H1 (cell line): ENCODE measurements around the gene GNB3. TPM values are rescaled to one million over a fixed set of nuclear protein-coding genes. Genes with fewer than 3 reads are reported as not detected.

Experiments used
- CTCF ChIA-PET: fragments of 300-600 bp; sonication (Branson Sonifier 250); formaldehyde crosslinking; loops from one replicate; lab custom pipeline; 2021; ENCODE audit not compliant: partially characterized antibody; lab: Charles Lee
- POLR2A ChIA-PET: fragments of 300-600 bp; sonication (Branson Sonifier 250); formaldehyde crosslinking; loops from one replicate; lab custom pipeline; 2021; ENCODE audit warnings: inconsistent platforms; ENCODE audit not compliant: partially characterized antibody; lab: Charles Lee
- DNase-seq, 2 experiments: peaks; one replicate each; pipeline versions ENCODE4 v3.0.0 to v3.0.0-alpha.2; 2010 to 2022; ENCODE audit warnings: low spot score in 2 of 2, low read depth in 1 of 2, mixed read lengths in 1 of 2
- FAIRE-seq: peaks from 2 replicates; lab custom pipeline; 2011; peaks lifted over from hg19 to GRCh38; lab: Jason Lieb, UNC
- H2AFZ ChIP-seq: 2 replicates; pipeline ENCODE4 v1.8.1; 2012; ENCODE audit warnings: low read length, inconsistent platforms
- H2AK5ac ChIP-seq: 2 replicates; pipeline ENCODE4 v1.6.1; 2013; ENCODE audit warnings: low read depth, low read length
- H2BK120ac ChIP-seq: replicated peaks from 2 replicates; pipeline ENCODE3; 2013; ENCODE audit warnings: low read depth, low read length, inconsistent platforms
- H2BK12ac ChIP-seq: 2 replicates; pipeline ENCODE4 v1.6.1; 2013; ENCODE audit warnings: low read depth, low read length
- H2BK15ac ChIP-seq: 2 replicates; pipeline ENCODE4 v1.6.1; 2013; ENCODE audit warnings: low read length
- H2BK20ac ChIP-seq: 2 replicates; pipeline ENCODE4 v1.6.1; 2013; ENCODE audit warnings: low read length
- H2BK5ac ChIP-seq: 2 replicates; pipeline ENCODE4 v1.6.1; 2013; ENCODE audit warnings: low read depth, low read length
- H3K14ac ChIP-seq: 2 replicates; pipeline ENCODE4 v1.6.1; 2013; ENCODE audit warnings: inconsistent platforms; ENCODE audit not compliant: insufficient read length
- H3K18ac ChIP-seq: 2 replicates; pipeline ENCODE4 v1.6.1; 2013; ENCODE audit warnings: low read length; ENCODE audit errors: extremely low read depth
- H3K23ac ChIP-seq: 2 replicates; pipeline ENCODE4 v1.6.1; 2013; ENCODE audit warnings: inconsistent platforms; ENCODE audit not compliant: insufficient read length
- H3K23me2 ChIP-seq: 2 replicates; pipeline ENCODE4 v1.6.1; 2013; ENCODE audit warnings: low read depth, low read length
- H3K27ac ChIP-seq: 2 replicates; pipeline ENCODE4 v1.6.1; 2011; ENCODE audit warnings: low read depth, low read length, inconsistent platforms
- H3K27me3 ChIP-seq, 4 experiments: replicated peaks in 1 of 4; 1 replicate in 1 of 4; 2 replicates in 3 of 4; pipeline versions ENCODE4 v1.6.1 to v1.8.1; 2011 to 2013; ENCODE audit warnings: low read length in 3 of 4, mild to moderate bottlenecking in 3 of 4, inconsistent platforms in 2 of 4, mixed read lengths in 2 of 4, moderate library complexity in 1 of 4; ENCODE audit not compliant: control insufficient read depth in 3 of 4, insufficient read depth in 3 of 4; ENCODE audit errors: extremely low read depth in 1 of 4
- H3K36me3 ChIP-seq, 4 experiments: 2 replicates each; pipeline versions ENCODE4 v1.6.1 to v1.8.1; 2011 to 2013; ENCODE audit warnings: mild to moderate bottlenecking in 4 of 4, low read length in 3 of 4, moderate library complexity in 2 of 4, control low read depth in 1 of 4, inconsistent platforms in 1 of 4; ENCODE audit not compliant: insufficient read depth in 4 of 4, control insufficient read depth in 2 of 4
- H3K4ac ChIP-seq: replicated peaks from 2 replicates; pipeline ENCODE3; 2013; ENCODE audit warnings: low read length, low read depth, mixed read lengths, inconsistent platforms; ENCODE audit not compliant: insufficient read length
- H3K4me1 ChIP-seq, 4 experiments: replicated peaks in 1 of 4; 1 replicate in 1 of 4; 2 replicates in 3 of 4; pipeline versions ENCODE4 v1.6.1 to v1.8.1; 2011 to 2013; ENCODE audit warnings: low read length in 3 of 4, inconsistent platforms in 2 of 4, mixed read lengths in 1 of 4; ENCODE audit not compliant: insufficient read depth in 4 of 4, control insufficient read depth in 3 of 4
- H3K4me2 ChIP-seq, 2 experiments: 2 replicates each; pipeline versions ENCODE4 v1.6.1 to v1.8.1; 2011 to 2013; ENCODE audit warnings: low read depth in 2 of 2, low read length in 2 of 2, control low read depth in 1 of 2, inconsistent platforms in 1 of 2, mild to moderate bottlenecking in 1 of 2; ENCODE audit not compliant: insufficient read depth in 1 of 2
- H3K4me3 ChIP-seq, 4 experiments: fragments of 200-600, 300-600 bp in 1 of 4; sonication (generic), shearing (Covaris generic), sonication (Bioruptor Twin) in 1 of 4; 2 replicates each; pipeline versions ENCODE4 v1.5.1 to v1.8.1; 2011 to 2016; ENCODE audit warnings: low read length in 4 of 4, low read depth in 3 of 4, control low read depth in 2 of 4, inconsistent platforms in 2 of 4, mild to moderate bottlenecking in 2 of 4, mixed read lengths in 1 of 4, moderate library complexity in 1 of 4; ENCODE audit not compliant: insufficient read depth in 2 of 4; ENCODE audit errors: extremely low read depth in 1 of 4
- H3K56ac ChIP-seq: replicated peaks from 2 replicates; pipeline ENCODE3; 2013; ENCODE audit warnings: low read depth, mild to moderate bottlenecking, mixed read lengths, low read length, inconsistent platforms; ENCODE audit not compliant: insufficient read length
- H3K79me1 ChIP-seq: 2 replicates; pipeline ENCODE4 v1.6.1; 2013; ENCODE audit warnings: low read depth, low read length, control low read depth
- H3K79me2 ChIP-seq, 2 experiments: 2 replicates each; pipeline versions ENCODE4 v1.6.1 to v1.8.1; 2012 to 2013; ENCODE audit warnings: low read length in 2 of 2, mild to moderate bottlenecking in 2 of 2, inconsistent platforms in 1 of 2; ENCODE audit not compliant: insufficient read depth in 2 of 2, control insufficient read depth in 1 of 2
- H3K9ac ChIP-seq, 4 experiments: replicated peaks in 1 of 4; 1 replicate in 1 of 4; 2 replicates in 3 of 4; pipeline versions ENCODE4 v1.6.1 to v1.8.1; 2011 to 2013; ENCODE audit warnings: low read depth in 3 of 4, low read length in 3 of 4, control low read depth in 2 of 4, mild to moderate bottlenecking in 2 of 4, moderate library complexity in 2 of 4, inconsistent platforms in 1 of 4; ENCODE audit errors: extremely low read depth in 1 of 4
- H3K9me3 ChIP-seq, 2 experiments: 2 replicates each; pipeline versions ENCODE4 v1.6.1 to v1.8.1; 2012 to 2013; ENCODE audit warnings: mild to moderate bottlenecking in 2 of 2, moderate library complexity in 2 of 2, control low read depth in 1 of 2, inconsistent platforms in 1 of 2, low read depth in 1 of 2, low read length in 1 of 2, mixed read lengths in 1 of 2; ENCODE audit not compliant: insufficient read depth in 2 of 2
- H4K20me1 ChIP-seq, 2 experiments: replicated peaks in 1 of 2; 2 replicates each; pipeline versions ENCODE3 to v1.8.1; 2011 to 2013; ENCODE audit warnings: inconsistent platforms in 2 of 2, low read length in 2 of 2, mild to moderate bottlenecking in 1 of 2; ENCODE audit not compliant: insufficient read depth in 2 of 2, control insufficient read depth in 1 of 2
- H4K5ac ChIP-seq: 2 replicates; pipeline ENCODE4 v1.6.1; 2013; ENCODE audit warnings: low read length, low read depth, mixed read lengths, inconsistent platforms; ENCODE audit not compliant: insufficient read length
- H4K8ac ChIP-seq: 2 replicates; pipeline ENCODE4 v1.8.0; 2013; ENCODE audit warnings: mild to moderate bottlenecking, moderate library complexity, low read length, inconsistent platforms; ENCODE audit not compliant: insufficient read depth; ENCODE audit errors: extremely low read depth
- H4K91ac ChIP-seq: replicated peaks from 2 replicates; pipeline ENCODE3; 2013; ENCODE audit warnings: low read length, mixed read lengths, inconsistent platforms; ENCODE audit not compliant: insufficient read length
- CTCF ChIP-seq, 3 experiments: IDR thresholded peaks; 1 replicate in 2 of 3; 2 replicates in 1 of 3; pipeline versions ENCODE4 v1.5.1 to v1.6.1; 2011; ENCODE audit warnings: low read length in 3 of 3, mild to moderate bottlenecking in 3 of 3, inconsistent platforms in 2 of 3, low read depth in 1 of 3, moderate library complexity in 1 of 3; ENCODE audit not compliant: insufficient read depth in 1 of 3; ENCODE audit errors: control extremely low read depth in 1 of 3
- GABPA ChIP-seq: IDR thresholded peaks from 2 replicates; pipeline ENCODE4 v1.6.1; 2011; ENCODE audit warnings: mild to moderate bottlenecking, low read length, moderate library complexity, borderline replicate concordance; ENCODE audit not compliant: insufficient read depth
- JUND ChIP-seq: IDR thresholded peaks from 2 replicates; pipeline ENCODE4 v1.6.1; 2011; ENCODE audit warnings: mild to moderate bottlenecking, improper control_type of control experiment, low read length
- MAFK ChIP-seq: IDR thresholded peaks from 2 replicates; pipeline ENCODE4 v1.6.1; 2012; ENCODE audit warnings: low read depth, mild to moderate bottlenecking, improper control_type of control experiment, low read length
- RNF2 ChIP-seq: fragments of 200-900, 300-1000 bp; sonication (generic); IDR thresholded peaks from 2 replicates; pipeline ENCODE4 v1.7.1; 2016; ENCODE audit warnings: borderline replicate concordance, low read depth, mild to moderate bottlenecking, antibody characterized with exemption, low read length; ENCODE audit not compliant: poor library complexity, severe bottlenecking; ENCODE audit errors: missing control alignments
- SRF ChIP-seq: IDR thresholded peaks from 2 replicates; pipeline ENCODE4 v1.6.1; 2011; ENCODE audit warnings: mild to moderate bottlenecking, low read depth, low read length, moderate library complexity
- WGBS, 2 experiments: shearing (Covaris generic) in 1 of 2; methylation state at CpG; one replicate each; pipeline versions ENCODE4 v1.1.6 to v1.1.7; 2013 to 2015; ENCODE audit warnings: low lambda C conversion rate in 2 of 2, mixed read lengths in 2 of 2, inconsistent platforms in 1 of 2, low coverage in 1 of 2, missing lambda C conversion rate in 1 of 2; ENCODE audit not compliant: insufficient replicate concordance in 2 of 2, insufficient coverage in 1 of 2, insufficient read length in 1 of 2; ENCODE audit errors: extremely low coverage in 1 of 2, missing lambda C conversion rate in 1 of 2; 5-methylcytosine and 5-hydroxymethylcytosine counted together
- polyA plus RNA-seq, 7 experiments: library from polyadenylated mRNA; depleted of rRNA in 3 of 7; stranded (reverse) in 5 of 7; unstranded in 2 of 7; fragments of >200 nt in 5 of 7; fragments of 200-250 nt in 2 of 7; gene quantifications; 1 replicate in 5 of 7; 2 replicates in 1 of 7; 4 replicates in 1 of 7; pipeline versions ENCODE4 v1.2.1 to v1.2.3, GENCODE V29; 2011 to 2013; ENCODE audit warnings: missing spikeins in 2 of 7, mixed read lengths in 2 of 7
- total RNA-seq: library from RNA; stranded (reverse); fragmentation: NEBNext Ultra II Directional; extraction: Animal tissue kit (Norgen Biotek cat#: 25700); gene quantifications from 2 replicates; pipeline ENCODE4 v1.2.1, GENCODE V29; 2021

Gene GNB3
- total and polyA plus RNA-seq, 2 of the 8 experiments (the other 6 are each of a cell fraction or from before 2014, with no cell fraction given) = 9.9 TPM

- ChIA-PET CTCF (interaction anchor here (0.5 to 23.7 kb wide), 8 partner anchors 10 to 373 kb away, joined by 3 to 532 read pairs (median 6); partner anchors contain the start of genes CD4, LAG3, MLF2 and PTMS), POLR2A (interaction anchor here (1.1 to 27.1 kb wide), 12 partner anchors 9 to 72 kb away, joined by 3 to 388 read pairs (median 6); partner anchors contain the start of genes CDCA3, GNB3, MLF2 and P3H3)
- Histone ChIP-seq H3K36me3 (no peaks in the 10 kb centered on the region; a peak in 1 of 8 replicates), H3K4me1 (peaks cover 4 to 50% (median 28%) of the 10 kb centered on the region in 4 experiments), H3K9ac (no peak overlapping the region; a peak in 1 of 7 replicates), H3K9me3 (peaks cover 0 to 2% of the 10 kb centered on the region in 2 experiments; a peak in 1 of 4 replicates), H2BK12ac (peak overlapping the region; percentile 84; the same call in 1 of the 2 replicates), H3K27ac (no peak overlapping the region), H4K5ac (no peak overlapping the region), H2BK20ac (peak overlapping the region; percentile 69), H3K18ac (peak overlapping the region; percentile 63; the same call in 1 of the 2 replicates), H3K23me2 (peaks cover 20% of the 10 kb centered on the region), H3K79me2 (no peaks in the 10 kb centered on the region), H2BK120ac (no peak overlapping the region), H2AK5ac (peak overlapping the region; percentile 98), H3K27me3 (peaks cover 0 to 7% (median 2%) of the 10 kb centered on the region in 4 experiments; a peak in 4 of 7 replicates), H3K4me2 (peak overlapping the region; percentile 26 to 94; a peak in 2 of 4 replicates), H3K56ac (no peak overlapping the region), H2AFZ (no peak overlapping the region), H2BK5ac (peak overlapping the region; percentile 78; the same call in 1 of the 2 replicates), H4K91ac (no peak overlapping the region), H3K14ac (no peak overlapping the region), H3K23ac (no peak overlapping the region), H3K79me1 (no peaks in the 10 kb centered on the region; the same call in 1 of the 2 replicates), H4K8ac (no peak overlapping the region; the same call in 1 of the 2 replicates), H4K20me1 (peaks cover 0 to 10% of the 10 kb centered on the region in 2 experiments), H2BK15ac (peak overlapping the region; percentile 96), H3K4me3 (peak overlapping the region in 1 of 4 experiments; percentile 46; a peak in 3 of 8 replicates), H3K4ac (no peak overlapping the region)
- no peak for FAIRE-seq
- TF ChIP-seq SRF = no peak
- peak in 1 of 3 experiments; percentile 30; a peak in 1 of 4 replicates for TF ChIP-seq CTCF (IDR thresholded peaks at IDR 0.05; ENCODE audit: control extremely low read depth in 1 of 3, insufficient read depth in 1 of 3, low read depth in 1 of 3, low read length in 3 of 3)
- no peak for TF ChIP-seq RNF2
- no peak for TF ChIP-seq JUND
- TF ChIP-seq MAFK = no peak
- no peak for TF ChIP-seq GABPA
- no peak for DNase-seq
- 73% methylated on average over 13 of the region's 13 CpGs; no CpG with 5 or more reads in 1 of the 2 experiments for WGBS, 2 experiments
These were observed 21.4 kb upstream of the GNB3 start for GRCh38 chr12:6819106-6820030.
